SW480 (cell line): ENCODE measurements around the gene SPINT2.

ENCODE experiments used
- DNase-seq: peaks from one replicate; pipeline ENCODE4 v3.0.0-alpha.2; 2016; ENCODE audit warnings: low spot score

Gene SPINT2

GRCh38 chr19:38294090-38294489 is 29.7 kb downstream of the SPINT2 start:
- no peak for DNase-seq

DNA sequence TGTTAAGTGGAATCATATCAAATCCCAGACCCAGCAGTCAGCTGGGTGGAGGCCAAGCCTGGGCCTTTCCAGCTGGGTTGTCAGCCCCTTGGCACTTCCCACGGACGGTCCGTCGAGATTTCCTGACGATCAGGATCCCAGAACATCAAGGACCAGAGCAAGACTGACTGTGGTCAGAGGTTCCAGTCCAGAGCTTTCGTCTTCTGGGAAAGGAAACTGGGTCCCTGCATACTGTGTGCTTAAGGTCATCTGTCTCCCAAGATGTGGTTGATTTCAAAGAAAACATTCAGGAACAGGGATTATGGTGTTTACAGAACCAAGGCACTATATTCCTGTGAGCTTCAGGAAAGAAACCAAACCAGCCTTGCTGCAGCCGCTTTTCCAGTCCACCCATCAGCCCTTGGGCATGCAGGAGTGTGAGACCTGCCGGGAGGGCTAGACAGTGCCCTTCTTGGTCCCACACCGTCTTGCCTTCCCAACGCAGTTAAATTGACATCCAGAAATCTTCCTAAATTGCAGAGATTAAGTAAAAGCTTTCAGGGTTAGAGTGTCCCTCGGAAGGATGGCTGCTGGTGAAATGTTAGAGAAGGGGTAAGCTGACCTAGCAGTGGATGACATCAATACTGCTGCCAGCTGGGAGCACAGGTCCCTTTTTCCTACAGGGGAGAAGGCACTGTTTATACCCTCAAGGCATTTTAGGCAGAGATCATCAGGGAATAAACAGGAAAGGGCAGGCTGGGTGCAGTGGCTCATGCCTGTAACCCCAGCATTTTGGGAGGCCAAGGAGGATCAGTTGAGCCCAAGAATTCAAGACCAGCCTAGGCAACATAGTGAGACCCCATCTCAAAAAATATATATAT is 34.7 kb downstream of the SPINT2 start:
- no peak for DNase-seq

DNA sequence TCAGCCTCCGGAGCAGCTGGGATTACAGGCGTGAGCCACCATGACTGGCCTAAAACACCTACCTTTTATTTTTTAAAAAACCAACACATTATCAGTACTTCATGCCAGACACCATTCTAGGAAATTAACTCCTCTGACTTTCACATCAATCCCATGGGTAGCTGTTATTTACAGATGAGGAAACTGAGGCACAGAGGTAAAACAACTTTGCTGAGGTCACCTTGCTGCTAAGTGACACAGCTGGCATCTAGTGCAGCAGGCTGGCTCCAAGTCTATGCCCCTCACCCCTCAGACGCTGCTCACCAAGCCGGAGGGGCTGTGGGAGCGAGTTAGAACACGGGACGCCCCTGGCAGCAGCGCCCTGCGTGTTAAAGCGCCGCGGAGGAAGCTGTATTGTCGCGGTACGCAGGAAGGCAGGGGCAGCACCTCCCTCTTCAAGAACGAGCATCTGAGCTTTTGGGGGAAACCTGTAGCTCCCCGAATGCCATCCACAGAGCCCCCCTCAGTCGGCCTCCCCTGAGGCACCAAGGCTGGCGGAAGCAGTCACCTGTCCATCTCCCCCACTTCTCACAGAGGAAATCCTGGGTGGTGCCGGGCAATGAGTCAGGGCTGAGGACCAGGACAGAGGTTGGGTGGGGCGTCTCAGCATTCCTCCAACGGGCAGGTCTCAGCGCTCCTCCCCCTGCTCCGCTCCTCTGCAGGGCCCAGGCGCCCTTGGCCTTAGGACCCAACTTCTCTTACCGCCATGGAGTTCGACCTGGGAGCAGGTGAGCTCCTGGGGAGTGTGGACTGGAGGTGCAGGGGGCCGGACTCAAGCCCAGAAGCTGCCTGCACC is 39.4 kb downstream of the SPINT2 start, which contains the start of gene C19orf33:
C19orf33 (plus strand) TSS at position 735 of the 835 bp plus-strand sequence; CDS start at position 746, 11 bp downstream.
- DNase-seq, result peak; percentile 98

- peak; percentile 42 for DNase-seq
Observed at GRCh38 chr19:38304352-38304865, 40.0 kb downstream of the SPINT2 start.

GRCh38 chr19:38304866-38305429 is 40.6 kb downstream of the SPINT2 start:
- peak; percentile 98 for DNase-seq

- no peak for DNase-seq
Observed at GRCh38 chr19:38306236-38306635, 41.9 kb downstream of the SPINT2 start.

- no peak for DNase-seq
Observed at GRCh38 chr19:38307076-38307475, 42.7 kb downstream of the SPINT2 start.

DNA sequence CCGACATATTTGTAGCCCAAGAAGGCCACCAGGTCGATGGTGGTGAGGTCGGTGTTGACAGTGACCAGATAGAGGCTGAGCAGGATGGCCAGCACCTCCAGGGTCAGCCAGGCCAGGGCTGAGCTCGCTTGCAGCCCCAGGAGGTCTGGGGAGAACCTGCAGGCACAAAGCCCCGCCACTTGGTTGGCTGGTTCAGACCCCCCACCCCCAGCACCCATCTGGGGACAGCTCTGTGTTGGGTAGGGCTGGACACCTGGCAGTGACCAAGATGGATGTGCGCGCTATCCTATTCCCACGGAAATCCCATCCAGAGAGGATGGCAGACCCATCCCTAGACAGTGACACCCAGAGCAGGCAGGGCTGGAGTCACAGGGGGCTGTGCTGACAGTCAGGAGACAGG is 43.2 kb downstream of the SPINT2 start:
- no peak for DNase-seq

GRCh38 chr19:38308006-38308766 is 43.8 kb downstream of the SPINT2 start:
- no peak for DNase-seq

DNA sequence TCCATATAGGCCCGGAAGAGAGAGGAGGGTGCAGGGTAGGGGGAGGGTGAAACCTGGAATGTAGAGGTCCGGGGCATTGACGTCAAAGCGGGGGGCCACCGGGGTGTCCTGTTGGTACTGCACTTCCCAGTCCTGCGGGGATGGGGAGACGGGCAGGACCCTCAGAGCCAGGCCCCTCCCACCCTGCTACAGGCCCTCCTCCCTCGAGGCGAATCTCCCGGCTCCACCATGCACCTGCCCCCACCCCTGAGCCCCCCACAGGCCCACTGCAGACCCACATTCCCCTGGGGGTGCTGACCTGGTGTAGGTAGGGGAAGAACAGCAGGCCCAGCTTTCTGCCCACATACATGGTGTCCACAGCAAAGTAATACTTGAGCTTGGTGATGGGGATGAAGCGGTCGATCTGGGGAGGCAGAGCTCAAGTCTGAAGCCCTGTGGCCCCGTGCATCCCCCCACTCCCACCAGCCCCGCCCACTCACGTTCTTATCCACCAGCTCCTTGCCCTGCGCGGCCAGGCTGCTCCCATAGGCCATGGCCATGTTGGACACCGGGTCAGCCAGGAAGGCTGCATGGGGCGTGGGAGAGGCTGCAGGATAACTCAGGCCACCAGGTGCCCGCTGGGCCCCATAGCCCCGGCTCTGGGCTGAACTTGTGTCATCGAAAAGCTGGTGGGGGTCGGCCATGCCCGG is 44.7 kb downstream of the SPINT2 start:
- DNase-seq, result no peak

DNA sequence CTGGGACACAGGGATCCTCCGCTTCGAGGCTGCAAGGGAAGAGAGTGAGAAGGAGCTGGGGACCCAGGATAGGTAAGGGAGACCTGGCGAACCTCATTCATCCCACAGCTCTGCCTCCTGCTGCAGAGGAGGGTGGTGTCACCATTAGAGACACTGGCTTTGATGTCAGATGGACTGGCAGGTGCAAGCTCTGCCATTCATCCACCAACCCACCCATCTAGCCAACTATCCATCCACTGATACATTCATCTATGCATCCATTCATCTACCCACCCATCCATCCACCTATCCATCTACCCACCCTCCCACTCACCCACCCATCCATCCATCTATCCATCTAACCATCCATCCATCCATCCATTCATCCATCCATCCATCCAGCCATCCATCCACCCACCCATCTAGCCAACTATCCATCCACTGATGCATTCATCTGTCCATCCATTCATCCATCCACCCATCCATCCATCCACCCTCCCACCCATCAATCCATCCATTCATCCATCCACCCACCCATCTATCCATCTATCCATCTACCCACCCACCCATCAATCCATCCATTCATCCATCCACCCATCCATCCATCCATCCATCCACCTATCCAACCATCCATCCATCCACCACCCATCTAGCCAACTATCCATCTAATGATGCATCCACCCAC is 45.4 kb downstream of the SPINT2 start:
- DNase-seq, result no peak

GRCh38 chr19:38310279-38310670 is 45.9 kb downstream of the SPINT2 start:
- no peak for DNase-seq

- no peak for DNase-seq
Observed at GRCh38 chr19:38310986-38311385, 46.6 kb downstream of the SPINT2 start.

- peak; percentile 99 for DNase-seq
Observed at GRCh38 chr19:38315657-38316476, 51.5 kb downstream of the SPINT2 start, which contains the start of gene YIF1B. Gene YIF1B, minus strand, starts transcription at chr19:38315947. Its CDS starts 30 bp downstream, at chr19:38315917.

GRCh38 chr19:38316477-38317067 is 52.2 kb downstream of the SPINT2 start:
- no peak for DNase-seq

DNA sequence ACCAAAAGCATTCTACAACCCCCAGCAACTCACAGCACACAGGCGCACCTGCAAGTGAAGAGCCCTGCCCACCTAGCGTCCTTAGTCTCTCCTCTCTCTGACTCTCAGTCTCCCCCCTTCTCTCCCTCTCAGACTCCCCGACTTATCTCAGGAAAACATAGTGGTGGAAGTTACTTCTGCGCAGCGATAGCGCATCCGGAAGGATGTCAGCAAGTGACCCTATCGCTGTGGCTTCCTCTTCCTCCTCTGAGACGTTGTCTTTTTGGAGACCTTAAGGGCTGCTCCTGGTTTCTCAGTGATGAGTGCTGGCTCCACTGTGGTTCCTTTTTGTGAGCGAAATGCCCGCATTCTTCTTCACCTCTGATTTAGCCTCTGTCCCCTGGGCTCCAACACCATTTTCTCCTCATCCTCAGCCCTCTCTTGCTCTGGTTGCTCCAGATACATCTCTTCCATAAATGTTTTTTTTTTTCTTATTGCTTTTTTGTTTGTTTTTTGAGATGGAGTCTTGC is 52.8 kb downstream of the SPINT2 start:
- no peak for DNase-seq

DNA sequence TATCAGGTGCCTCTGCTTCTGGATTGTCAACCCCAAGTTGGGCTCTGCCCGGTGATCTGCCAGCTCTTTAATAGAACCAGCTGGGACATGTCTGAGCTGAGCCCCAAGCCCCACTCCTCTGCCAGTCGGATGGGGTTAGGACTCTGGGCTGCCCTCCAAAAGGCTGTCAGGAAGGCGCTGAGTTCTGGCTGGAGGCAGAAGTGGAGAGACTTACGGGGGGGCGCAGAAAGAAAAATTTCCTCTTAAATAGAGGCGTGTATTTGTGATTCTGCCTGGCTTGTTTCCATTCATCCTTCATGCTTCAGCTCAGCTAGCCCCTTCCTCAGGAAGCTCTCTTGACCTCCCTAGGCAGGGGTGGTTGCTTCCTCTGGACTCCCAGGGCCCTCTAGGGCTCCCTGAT is 54.3 kb downstream of the SPINT2 start:
- DNase-seq, result no peak

- no peak for DNase-seq
Observed at GRCh38 chr19:38319421-38320258, 55.3 kb downstream of the SPINT2 start, which contains the start of gene KCNK6. Gene KCNK6, plus strand, starts transcription at chr19:38319845. Its CDS starts 106 bp downstream, at chr19:38319951.
